Tongue (tissue), 2 donors: ENCODE measurements around the gene LLGL2. TPM values are rescaled to one million over a fixed set of nuclear protein-coding genes. Genes with fewer than 3 reads are reported as not detected.

Experiments
- DNase-seq: peaks from one replicate; pipeline ENCODE4 v3.0.0-alpha.2; 2015
- total RNA-seq: library from RNA; depleted of rRNA; stranded (reverse); fragments of >200 nt; gene quantifications from one replicate; pipeline ENCODE4 v1.2.3, GENCODE V29; 2014

LLGL2 gene
- total RNA-seq, 1 donor from 2014 or later: 19.9 TPM

DNA sequence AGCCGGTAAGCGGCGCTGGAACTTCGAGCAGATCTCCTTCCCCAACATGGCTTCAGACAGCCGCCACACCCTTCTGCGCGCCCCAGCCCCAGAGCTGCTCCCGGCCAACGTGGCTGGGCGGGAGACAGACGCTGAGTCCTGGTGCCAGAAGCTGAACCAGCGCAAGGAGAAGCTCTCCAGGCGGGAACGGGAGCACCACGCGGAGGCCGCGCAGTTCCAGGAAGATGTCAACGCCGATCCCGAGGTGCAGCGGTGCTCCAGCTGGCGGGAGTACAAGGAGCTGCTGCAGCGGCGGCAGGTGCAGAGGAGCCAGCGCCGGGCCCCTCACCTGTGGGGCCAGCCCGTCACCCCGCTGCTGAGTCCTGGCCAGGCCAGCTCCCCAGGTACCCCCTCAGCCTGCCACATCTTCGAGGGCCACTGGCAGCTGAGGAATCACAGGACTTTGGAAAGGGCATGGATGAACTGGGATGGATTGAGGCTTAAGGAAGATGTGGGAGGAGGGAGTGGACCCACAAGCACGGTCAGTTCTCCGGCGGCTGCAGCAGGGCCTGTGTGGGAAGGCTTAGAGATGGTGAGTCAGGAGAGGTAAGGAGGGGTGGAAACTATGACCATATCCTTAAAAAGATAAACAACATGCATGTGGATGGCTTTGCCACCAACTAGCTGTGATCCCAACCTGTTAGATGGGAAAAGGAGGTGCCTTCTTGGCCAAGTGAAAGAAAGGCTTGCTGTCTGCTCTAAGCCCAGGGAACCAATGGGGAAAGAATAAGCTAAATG lies 3.4 kb upstream of the LLGL2 start:
- no peak for DNase-seq

DNA sequence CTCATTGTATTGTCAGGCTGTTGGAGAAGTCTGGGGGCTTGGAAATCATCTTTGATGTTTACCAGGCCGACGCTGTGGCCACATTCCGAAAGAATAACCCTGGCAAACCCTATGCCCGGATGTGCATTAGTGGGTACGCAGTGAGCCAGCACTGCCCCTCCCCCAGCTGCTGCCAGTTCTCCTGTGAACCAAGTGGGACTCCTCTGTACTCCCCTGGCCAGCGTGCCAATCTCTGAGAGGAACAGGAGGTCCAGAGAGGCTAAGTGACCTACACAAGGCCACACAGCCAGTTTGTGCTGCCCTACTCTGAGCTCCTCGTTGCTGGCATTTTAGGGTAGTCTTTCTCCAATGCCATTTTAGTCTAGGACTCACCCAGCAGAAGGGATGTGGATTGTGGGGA lies 1.9 kb upstream of the LLGL2 start:
- DNase-seq: no peak

DNA sequence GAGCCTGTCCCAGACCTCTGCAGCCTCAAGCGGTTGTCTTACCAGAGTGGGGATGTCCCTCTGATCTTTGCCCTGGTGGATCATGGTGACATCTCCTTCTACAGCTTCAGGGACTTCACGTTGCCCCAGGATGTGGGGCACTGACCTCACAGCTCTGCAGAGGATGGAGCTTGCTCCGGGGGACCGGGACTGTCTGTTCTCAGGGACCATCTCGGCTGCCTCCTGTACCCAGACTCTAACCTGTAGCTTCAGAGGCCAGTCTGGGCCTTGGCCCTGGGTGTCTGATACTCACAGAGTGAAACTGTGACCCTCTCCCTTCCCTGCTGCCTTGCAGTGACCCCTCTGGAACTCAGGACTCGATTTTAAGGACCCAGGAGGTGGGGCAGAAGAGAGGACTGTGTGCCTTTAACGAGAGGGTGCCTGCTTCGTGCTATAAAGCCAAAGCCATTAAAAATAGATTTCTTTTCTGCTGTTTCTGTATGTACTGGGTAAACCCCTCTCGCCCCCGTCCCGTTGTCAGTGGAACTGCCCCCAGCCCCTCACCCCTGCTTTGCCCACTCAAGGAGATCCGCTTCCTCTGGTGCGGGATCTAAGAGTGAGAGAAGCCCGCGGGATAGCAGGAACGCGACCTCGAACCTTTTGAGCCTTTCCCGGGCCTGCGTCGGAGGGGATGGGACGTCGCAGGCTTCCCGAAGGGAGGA lies 1.1 kb upstream of the LLGL2 start:
- no peak for DNase-seq

DNA sequence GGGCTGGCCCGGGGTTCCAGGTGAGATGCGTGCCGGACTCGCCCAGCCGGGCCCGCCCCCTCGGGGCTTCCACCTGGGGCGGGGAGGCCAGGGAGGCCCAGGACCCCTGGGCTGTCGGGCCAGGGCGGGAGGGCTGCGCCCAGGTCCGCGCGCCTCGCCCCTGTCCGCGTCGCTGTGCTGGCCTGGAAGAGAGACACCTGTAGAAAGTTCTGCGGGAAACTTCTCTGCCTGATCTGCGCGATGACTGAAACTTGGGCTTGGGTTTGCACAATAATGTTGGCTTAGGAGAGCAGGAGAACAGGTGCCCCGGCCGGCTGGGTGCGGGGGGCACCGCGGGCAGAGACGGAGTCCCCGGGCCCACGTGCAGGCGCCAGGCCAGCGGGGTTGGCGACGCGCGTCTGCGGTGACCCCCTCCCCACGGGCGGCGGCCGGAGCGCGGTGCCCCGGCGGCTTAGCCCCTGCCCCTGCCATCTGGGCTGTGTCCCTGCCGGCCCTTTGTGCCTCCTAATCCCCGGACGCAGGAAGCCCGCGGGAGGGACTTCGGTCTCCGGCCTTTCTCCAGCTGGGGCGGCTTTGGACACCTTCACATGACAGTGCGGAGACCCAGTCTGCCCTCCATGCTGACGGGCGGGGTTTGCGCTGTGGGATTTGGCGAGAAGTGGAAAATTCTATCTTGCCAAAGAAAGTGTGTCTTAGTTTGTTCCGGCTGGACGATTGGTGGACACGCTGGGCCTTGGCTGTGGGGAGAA lies 483 bp downstream of the LLGL2 start:
- DNase-seq: no peak

DNA sequence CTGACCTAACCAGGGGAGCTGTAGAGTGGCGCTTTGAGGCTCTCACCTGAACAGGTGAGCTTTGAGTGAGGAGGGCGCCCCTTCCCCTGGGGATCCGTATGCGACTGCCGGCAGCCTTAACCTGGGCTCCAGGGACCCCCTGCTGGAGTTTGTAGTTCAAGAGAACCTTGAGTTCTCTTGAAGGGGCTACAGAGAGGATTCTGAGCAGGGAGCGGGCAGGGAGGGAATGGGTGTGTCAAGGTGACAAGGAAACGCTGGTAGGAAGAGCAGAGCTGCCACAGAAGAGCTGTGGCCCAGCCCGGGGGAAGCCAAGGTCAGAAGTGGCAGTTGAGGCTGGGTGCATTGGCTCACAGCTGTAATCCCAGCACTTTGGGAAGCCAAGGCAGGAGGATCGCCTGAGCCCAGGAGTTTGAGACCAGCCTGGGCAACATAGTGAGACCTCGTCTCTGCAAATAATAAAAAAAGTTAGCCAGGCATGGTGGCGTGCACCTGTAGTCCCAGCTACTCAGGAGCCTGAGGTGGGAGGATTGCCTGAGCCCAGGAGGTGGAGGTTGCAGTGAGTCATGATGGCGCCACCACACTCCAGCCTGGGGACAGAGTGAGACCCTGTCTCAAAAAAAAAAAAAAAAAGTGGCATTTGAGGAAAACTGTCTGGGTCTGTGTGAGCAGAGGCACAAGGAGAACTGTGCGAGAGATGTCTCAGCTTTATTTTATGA lies 1.2 kb downstream of the LLGL2 start:
- no peak for DNase-seq

DNA sequence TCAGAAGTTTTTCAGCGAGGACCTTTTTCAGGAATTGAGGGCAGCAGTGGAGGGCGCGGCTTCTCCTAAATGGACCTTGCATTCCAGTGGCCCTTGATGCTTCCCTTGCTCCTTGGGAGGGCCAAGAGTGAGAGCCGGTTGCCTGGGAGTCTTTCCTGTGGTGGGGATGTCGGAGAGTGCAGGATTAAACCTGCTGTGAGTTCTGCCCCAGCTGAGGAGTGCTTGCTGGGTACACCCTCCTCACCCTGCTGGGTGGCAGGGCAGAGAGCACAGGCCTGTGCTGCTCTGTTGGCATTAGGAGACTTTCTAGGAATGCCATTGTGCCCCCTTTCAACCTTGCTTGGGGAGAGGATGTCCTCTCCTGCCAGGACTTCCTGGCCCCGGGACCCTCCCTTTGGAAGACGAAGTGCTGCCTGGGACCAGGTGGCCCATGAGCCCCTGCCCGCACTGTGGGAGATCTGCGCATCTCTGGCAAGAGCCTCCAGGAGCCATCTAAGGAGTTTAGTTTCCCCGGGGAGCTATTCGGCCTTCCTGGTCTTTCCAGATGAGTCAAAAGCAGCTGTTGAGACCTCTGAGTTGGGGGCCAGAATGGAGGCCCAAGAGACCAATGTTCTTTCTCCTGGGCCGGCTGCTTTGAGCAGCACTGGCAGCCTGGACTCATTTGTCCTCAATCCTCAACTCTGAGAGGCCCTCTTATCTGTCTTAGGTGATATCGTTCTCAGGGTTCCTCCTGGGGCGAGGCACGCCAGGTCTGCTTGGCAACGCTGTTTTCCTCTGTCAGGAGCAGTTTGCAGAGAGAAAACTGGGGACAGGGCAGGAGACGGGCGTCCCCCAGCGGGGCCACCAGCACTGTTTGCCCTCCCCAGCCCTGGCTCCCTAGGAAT lies 5.6 kb downstream of the LLGL2 start:
- no peak for DNase-seq

DNA sequence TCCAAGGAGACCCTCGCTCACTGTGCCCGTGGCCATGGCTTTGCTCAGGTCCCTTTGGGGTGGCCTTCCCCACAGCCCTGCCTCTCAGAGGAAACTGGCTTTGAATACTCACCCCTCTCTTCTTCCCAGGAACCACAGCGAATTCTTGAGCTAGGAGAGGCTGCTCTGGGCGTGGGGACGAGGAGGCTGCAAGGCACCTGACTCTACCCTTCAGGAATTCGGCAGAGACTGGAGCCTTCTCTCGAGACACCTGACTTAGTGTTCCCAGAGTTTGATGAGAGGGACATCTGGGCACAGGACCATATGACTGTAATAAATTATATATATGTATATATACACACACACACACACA lies 6.2 kb downstream of the LLGL2 start:
- no peak for DNase-seq

DNA sequence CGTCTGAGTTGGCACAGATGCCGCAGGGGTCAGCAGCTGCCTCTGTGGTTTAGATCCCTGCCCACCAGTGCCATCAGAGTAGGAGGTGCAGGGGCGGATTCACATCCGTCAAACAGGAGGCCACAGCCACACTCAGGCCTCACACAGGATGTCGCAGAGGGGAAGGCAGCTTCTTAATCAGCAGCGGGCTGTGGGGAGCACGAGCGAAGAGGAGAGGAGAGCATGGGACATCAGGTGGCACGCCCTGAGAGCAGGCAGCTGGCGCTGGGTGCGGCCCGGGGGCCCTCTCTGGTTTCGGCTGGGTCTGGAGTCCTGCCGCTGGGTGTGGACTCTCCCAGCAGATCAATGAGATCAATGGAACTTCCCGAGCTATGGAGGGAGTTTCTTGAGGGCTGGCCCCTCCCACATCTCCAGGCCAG lies 9.6 kb downstream of the LLGL2 start:
- peak; percentile 41 for DNase-seq

DNA sequence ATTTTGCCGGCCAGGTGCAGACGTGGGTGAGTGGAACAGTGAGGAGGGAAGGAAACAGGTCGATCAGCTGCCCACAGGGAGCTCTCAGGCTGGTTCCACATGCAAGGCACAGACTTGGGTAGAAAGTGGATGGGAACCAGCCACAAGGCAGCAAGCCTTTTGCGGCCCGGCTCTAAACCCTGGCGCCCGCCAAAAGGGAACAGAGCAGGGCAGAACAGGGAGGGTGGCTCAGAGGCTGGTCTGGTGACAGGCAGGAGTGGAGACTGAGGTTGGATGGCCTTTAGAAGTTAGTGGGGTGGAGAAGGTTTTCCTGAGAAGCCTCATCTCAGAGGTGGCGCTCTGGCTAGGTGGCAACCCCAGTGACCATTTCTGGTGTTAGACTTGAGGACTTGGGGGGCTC lies 10.4 kb downstream of the LLGL2 start:
- DNase-seq: no peak

DNA sequence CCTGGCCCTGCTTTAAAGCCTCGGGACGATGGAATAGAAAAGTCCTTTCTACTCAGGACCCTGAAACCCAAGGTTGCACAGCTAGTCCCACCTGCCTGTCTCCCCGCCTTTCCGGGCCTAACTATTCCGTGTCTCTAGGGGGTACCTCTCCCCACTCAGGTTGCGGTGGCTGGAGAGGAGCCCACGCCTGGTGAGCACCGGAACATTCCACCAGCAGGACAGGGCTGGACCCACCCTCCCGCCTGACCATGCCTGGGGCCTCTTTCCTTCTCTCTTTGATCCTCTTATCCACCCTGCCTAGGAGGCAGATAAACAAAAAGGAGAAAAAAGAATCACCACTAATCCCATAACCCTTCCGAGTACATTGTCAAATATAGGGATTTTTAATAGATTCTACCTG lies 10.9 kb downstream of the LLGL2 start:
- no peak for DNase-seq

DNA sequence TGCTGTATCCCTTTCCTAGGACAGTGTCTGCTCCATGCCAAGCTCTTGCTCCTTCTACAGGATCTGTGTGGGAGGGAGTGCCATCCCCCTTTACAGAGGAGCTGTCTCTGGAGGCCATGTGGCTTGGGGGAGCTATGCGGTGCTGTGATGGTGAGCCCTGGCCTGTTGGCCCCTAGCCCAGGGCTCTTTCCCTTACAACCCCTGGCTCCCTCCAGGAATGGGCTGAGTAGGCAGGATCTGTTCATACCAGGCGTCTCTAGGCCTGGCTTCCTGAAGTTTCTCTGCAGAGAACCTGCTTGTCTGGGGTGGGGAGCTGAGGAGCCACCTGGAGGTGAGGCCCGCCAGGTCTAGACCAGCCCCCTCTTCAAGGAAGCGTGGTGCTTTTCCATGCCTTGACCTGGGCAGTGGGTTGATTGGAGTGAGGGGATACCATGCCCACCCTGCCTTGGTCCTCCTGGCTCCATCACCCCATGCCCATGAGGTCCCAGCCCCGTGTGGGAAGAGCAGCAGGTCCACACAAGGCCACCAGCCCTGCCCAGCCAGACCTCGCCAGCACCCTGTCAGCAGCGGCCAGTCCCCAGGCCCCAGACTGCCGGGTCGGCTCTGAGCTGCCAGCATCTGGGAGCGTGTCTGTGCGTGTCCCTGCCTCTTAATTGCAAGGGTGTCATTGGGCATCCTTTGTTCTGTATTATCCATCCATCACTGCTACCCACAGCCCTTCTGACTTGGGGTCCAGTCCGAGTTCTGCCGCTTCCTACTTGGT lies 14.7 kb downstream of the LLGL2 start:
- no peak for DNase-seq

DNA sequence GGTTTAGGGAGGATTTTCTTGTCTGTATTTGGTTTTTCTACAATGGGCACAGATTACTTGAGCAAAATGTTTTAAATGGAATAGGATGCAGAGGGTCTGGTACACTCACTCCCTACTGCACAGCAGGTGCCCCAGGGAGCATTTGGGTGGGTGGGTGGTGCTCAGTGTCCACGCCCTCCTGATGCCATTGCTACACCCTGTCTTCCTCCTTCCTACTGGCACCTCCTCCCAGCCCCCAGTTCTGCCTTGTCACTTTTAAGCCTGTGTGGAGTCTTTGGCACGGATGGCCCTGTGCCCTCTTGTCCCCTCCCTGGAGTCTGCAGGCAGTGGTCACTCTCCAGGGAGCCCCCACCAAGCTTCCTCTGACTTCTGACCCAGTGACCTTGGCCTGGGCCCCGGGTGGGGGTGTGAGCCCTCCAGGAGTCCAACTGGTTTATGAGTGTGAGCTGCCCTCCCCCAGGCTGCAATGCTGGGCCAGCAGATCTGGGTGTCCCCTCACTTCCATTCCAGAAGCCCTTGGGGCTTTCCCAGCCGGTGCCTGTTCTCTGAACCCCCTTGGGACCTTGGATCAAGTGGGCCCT lies 15.5 kb downstream of the LLGL2 start:
- no peak for DNase-seq

DNA sequence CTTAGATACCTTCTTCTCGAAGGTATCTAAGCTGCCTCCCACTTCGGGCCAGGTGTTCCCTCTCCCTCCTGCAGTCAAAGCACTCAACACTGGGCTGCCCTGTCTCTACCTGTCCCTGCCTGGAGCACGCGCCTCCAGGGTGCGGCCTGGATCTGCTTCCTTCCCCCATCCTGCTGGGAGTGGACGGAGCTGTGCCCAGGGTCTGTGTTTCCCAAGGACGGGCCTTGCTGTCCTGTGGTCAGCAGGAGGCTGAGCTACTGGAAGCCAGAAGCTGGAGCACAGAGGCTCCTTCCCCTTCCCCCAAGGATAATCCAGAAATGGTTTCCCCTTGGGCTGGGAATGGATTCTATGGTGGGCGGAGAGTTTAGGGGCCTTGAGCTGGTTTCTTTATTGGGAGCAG lies 16.7 kb downstream of the LLGL2 start:
- DNase-seq: no peak

DNA sequence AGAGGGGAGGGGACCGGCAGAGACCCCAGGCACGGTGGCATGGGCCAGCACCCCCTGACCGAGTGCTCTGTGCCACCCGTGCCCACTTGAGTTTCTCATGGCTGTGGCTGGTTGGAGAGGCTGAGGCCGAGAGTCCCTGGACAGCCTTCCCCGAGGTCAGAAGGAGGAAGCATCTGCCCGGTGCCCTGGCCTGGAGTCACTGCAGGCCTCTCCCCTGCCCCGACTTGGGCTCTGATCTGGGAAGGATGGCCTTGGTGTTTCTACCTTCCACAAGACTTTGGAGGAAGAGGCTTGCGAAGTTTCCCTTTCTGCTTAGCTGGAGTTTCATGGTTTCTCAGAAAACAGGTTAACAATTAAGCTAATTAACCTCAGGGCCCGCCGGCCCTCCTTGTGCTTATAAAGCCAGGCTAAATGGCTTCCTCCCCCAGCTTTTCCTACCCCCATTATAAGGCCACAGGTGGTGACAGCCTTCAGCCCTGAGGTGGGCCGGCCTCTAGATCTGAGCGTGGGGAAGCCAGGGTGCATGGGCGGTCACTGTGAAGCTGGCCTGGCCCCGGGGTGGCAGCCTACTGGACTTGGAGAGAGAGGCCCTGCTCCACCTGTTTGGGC lies 17.3 kb downstream of the LLGL2 start:
- DNase-seq: no peak

DNA sequence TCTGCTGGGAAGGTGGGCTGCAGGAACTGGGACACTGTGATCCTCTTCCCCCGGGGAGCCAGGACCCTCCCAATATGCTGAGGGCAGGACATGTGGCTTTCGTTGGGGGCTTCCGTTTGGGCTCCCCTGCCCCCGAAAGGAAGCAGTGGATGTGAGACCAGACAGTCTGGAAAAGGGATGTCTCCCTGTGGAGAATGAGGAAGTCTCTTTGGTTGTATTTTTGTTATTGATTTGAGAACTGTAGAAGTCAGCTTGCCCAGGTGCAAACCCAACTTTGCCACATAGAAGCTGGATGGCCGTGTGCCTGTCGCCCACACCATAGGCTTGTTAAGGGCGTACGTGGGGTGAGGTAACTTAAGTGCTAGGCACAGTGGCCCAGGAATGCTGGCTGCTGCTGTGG lies 18.8 kb downstream of the LLGL2 start:
- DNase-seq: no peak

DNA sequence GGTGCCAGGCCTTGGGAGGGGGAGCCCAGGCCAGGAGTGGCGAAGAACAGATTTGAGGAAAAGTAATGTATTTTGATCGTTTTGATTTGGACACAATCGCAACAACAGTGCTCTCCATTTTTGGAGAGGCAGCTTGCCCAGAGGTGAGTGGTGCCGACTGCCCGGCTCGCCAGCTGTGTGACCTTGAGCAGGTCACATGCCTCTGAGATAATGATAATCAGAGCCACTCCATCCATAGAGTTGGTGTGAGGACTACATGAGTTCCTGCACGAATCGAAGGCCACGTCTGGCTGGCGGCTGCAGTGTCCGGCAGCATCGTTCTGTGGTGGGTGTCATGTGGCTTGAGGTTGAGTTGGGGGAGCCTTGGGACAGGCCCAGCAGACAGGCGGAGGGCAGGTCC lies 20.7 kb downstream of the LLGL2 start:
- DNase-seq: no peak

DNA sequence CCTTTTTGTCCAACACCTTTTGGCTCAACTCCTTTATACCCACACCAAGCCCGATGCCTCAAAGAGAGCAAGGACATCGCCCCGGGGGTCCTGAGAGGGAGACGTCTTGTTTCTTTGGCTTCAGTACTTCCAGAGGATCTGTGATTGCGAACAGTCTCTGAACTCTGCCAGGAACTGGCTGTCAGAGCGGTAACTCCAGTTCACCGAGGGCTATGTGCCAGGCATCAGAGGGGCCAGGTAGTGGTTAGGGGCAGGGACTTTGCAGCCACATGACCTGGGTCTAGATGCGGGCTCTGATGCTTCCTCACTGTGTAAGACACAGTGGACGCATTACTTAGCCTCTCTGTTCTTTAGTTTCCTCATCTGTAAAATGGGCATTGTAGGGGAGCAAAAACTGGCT lies 21.6 kb downstream of the LLGL2 start:
- DNase-seq: no peak

DNA sequence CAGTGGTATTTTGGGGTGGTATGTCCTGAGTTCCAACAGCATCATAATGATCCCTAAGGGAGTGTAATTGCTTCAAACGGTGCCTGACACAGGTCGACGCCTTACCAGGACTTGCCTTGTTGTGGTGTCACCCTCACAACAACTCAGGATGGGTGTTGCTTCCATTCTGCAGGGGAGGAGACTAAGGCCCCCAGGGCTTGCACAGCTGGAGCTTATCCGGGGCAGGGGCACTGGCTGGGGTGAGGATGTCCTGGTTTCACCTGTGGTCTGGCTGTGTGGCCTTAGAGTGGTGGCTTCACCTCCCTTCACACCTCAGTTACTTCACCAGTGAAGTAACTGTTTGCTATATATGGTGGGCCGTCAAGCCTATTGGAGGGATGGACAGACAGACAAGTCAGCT lies 23.3 kb downstream of the LLGL2 start:
- no peak for DNase-seq

DNA sequence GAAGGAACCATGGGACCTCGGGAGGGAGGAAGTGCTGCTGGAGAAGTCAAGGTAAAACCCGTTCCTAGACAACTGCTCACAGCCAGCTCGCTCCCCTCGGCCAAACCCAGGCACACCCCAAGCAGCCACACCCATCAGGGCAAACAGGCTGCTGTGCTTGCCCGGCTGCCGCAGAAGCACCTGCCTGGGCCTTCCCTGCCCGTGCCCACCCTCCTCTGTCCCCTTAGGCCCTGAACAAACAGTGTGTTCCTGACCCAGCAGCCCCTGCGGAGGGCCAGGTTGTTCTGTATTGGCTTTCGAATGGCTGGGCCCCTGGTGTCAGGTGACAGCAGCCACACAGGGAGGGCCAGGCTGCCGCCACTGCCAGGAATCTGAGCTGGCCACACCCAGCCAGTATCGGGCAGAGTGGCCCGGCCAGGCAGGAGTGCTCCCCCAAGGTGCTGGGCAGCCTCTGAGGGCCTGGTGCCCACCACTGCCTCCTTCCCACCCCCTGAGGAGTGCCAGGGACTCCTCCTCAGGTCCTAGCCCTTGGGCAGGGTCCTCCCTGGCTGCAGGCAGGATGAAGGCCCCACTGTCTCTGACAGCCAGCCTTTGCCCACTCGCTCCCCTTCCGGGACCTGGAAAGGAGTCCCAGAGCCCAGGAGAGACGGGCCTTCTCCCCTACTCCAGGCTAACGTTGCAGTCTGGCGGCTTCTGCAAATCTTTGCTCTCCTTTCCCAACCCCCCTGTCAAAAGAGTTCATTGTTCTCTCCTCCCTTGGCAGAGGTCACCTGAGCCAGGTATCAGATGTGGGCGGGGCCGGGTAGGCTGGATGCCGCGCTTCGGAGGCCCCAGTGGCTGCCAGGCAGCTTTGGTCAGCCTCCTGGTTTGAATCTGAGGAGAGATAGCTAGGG lies 24.0 kb downstream of the LLGL2 start:
- peak; percentile 77 for DNase-seq
